ENCODE results near the gene NFKBIA.
A peak's percentile ranks its signal among the peaks of the same experiment; 100 is the strongest.
"Not testable (repeated sequence)": the region's sequence is repeated elsewhere in the genome, so short reads cannot be mapped to it uniquely, and the experiment has no call there.

Gene NFKBIA

DNA sequence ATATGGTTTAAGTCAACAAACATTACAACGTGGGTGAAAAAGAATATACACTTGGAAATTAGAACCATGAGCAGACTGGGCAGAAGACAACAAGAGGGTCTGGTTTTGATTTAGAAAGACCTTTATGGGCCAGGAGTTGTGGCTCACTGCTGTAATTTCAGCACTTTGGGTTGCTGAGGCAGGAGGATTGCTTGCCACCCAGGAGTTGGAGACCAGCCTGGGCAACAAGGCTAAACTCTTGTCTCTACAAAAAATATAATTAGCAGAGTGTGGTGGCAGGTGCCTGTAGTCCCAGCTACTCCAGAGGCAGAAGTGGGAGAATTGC is 2.7 kb upstream of the NFKBIA start:
- DNase-seq, result no peak

DNA sequence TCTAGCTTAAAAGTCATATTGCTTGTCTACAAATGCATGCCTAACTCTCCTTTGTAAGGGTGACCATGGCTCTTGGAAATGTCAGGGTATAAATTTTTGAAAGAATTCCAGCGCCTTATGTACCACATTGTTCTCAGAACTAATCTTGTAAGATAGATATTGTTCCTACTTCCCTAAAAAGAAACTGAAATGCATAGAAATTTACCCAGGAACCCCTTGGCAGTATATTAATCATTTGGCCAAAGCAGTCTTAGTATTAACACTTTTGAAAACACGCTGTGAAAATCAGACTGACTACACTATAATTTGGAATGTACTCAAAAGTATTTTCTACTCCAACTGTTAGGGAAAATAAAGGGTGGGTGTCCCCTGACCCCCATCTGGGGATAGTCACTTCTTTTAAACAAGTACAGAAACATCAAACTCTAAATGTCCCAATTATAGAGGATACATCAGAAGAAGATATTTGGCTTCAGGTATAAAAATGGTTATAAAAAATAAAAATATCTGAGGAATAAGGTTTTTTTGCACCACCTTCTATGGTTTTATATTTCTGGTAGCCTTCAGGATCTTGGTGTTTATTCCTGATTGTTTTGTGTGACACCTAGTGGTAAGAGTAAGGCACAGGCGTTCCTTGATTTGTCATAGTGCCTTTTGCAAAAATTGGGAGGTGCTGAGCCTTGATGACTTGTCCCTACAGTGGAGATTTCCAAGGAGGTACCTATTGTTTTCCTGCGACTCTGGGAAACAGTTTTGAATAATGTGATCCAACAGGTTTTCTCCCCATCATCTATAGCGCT is 2.2 kb upstream of the NFKBIA start:
- DNase-seq, result peak; percentile 15

DNA sequence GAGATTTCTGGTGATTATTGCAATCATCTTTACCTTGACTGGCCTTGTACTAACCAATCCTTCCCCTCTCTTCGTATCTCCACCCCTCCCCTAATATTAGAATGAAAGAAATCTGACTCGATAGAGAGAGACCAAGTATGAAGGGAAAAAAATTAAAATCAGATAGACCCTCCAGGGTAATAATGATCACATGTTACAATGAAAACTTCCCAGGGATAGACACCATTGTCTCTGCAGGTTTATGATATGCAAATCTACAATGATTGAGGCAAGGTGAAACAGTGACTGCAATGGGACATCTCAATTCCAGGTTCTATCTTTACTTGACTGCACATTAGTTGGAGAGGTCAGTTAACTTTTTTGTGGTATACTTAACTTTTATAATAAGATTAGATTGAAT is 1.5 kb upstream of the NFKBIA start:
- DNase-seq, result no peak

DNA sequence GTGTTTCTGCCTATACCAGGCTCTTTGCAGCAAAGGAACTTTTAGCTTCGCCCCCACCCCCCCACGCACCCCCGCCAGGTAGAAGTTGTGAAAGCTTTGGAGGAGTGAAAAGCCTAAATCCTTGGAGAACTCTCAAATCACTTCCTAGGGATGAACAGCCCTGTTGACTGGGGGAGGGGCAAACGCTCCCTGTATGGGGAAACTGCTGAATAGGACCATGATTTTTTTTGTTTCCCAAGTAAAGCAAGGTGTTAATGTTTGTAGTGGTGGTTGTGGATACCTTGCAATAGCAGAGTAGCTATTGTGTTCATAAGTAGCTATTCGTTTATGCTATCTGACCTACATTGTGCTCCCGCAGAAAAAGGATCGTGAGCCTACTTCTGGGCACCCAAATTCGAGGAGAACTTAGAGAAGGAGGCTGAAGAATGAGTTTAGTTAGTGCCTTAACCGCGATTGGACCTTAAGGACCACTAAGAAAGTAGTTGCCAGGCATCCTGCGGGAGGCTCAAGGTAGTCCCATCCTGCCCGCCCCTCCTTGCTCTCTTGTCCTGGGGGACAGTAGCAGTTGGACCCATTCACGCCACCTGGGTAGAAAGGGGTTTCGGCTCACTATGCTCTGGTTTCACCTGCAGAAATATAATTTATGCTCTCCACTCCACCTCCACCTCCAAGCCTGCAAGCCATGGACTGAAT is 901 bp upstream of the NFKBIA start:
- no peak for DNase-seq

DNA sequence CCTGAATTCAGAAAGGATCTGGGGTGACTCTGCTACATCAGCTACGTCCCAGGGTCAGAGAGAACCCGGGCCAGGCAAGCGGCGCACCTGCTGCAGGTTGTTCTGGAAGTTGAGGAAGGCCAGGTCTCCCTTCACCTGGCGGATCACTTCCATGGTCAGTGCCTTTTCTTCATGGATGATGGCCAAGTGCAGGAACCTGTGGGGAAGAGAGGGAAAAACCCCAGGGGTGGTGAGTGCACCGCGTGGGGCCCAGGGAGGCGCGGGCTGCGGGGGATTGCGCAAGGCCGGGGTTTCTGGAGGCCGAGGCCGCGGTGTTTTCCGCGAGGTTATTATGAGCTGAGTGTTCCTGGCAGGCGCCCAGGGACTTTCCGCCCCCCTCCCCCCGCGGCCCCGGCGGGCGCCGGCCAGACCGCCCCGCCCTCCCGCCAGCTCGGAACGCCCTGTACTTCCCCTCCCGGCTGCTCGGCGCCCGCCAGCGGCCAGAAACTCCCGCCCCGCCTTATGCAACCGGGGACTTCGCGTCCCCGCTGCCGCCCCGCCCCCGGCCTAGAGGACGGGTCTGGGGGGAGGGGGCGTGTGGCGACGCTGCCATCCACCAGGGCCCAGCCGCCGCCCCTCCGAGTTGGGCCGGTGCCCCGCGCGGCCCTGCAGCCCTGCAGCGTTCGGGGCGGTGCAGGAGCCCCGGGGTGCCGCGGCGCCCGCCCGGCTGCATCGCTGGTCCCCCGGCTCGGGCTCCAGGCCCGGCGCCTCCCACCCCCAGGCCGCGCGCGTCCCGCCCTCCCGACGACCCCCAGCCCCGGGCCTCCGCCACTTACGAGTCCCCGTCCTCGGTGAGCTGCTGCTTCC is 723 bp downstream of the NFKBIA start:
- DNase-seq, result peak; percentile 96

GRCh38 chr14:35403114-35403602 is 1.4 kb downstream of the NFKBIA start:
- DNase-seq, result peak; percentile 68

- peak; percentile 56 for DNase-seq
Measured at GRCh38 chr14:35402323-35403113, 2.0 kb downstream of the NFKBIA start.

DNA sequence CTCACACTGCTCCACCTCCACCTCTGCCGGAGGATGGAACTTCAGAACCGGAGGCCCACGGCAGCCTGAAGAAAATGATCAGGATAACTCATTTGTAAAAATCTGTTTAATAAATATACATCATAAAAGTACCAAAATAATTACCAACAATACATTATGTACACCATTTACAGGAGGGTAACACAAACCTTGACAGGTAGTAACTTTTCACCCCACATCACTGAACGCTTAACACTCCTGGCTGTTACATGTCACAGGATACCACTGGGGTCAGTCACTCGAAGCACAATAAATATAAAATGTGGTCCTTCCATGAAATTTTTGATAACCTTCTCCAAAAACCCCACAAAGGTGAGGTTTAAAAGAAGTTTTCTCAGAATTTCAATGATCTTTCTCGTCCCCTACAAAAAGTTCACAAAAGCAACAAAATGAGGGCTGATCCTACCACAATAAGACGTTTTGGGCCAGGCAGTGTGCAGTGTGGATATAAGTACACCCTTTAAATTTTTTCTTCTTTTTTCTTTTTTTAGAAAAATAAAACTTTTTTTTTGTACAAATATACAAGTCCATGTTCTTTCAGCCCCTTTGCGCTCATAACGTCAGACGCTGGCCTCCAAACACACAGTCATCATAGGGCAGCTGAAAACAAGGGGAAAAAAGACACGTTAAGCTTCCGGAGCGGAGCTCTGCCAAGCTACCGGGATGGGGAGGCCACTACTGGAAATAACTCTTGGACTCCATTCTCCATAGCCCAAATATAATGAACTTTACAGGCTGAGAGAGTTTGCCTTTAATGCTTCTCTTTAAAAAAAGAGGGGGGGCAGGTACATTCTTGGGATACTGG is 2.9 kb downstream of the NFKBIA start:
- DNase-seq, result peak; percentile 19

DNA sequence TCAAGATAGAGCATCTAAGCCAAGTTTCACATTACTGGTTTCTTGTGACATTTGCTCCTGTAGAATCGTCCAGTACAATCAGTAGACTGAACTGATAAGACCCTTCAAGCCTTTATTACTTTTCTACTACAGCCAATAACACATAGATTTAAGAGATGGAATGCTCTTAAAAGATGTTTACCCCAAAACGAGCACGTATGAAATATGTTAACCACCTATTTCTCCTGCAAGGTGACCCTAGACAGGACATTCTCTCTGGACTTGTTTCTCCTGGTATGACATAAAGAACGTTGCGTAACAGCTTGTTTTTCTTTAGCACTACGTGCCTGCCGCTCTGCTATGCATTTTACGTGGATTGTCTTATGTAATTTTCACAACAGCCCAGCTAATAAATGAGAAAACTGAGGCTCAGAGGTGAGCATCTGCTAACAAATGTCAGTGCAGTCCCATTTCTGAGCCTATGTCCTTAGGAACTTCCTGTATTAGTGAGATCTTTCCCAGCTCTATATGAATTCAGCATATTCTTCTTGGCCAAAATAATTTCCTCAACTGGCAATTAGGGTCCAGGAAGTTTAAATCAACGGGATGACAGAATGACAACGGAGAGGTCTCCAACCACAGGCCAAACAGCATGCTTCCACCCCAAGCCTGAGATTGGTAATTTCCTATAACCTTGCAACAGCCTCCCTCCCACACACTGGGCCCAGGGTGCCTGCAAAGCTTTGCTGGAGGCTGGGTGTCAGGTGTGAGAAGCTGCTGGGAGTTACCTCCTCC is 3.7 kb downstream of the NFKBIA start:
- DNase-seq, result peak; percentile 71

DNA sequence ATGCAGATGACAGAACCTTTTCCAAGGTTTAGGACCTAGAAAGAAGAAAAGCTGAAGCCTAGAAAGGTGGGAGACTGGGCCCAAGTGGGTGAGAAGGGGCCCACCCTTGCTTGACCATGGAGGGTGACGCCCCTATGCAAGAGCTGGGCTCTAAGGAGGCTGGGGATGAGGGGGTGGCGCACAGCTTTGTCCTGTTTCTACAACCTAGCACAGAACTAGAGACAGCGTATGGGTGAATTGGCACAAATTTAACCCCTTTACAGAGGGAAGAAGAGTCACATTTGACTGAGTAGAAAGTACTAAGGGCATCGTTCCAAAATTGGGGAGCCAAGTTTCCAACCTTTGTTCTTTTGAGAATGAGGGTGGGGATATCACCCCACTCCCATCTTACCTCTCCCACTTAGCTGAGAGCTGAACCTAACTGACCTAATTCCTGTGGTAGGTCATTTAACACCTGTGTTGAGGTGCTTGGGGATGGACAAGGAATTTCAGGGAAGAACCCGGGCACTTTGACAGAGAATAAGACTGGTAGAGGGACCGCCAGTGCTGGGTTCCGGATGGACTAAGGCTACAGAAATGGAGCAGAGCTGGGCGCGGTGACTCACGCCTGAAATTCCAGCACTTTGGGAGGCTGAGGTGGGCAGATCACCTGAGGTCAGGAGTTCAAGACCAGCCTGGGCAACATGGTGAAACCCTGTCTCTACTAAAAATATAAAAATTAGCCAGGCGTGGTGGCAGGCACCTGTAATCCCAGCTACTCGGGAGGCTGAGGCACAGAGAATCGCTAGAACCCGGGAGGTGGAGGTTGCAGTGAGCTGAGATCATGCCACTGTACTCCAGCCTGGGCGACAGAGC is 5.2 kb downstream of the NFKBIA start:
- DNase-seq, result peak; percentile 44

GRCh38 chr14:35398071-35398584 is 6.4 kb downstream of the NFKBIA start:
- no peak for DNase-seq

DNA sequence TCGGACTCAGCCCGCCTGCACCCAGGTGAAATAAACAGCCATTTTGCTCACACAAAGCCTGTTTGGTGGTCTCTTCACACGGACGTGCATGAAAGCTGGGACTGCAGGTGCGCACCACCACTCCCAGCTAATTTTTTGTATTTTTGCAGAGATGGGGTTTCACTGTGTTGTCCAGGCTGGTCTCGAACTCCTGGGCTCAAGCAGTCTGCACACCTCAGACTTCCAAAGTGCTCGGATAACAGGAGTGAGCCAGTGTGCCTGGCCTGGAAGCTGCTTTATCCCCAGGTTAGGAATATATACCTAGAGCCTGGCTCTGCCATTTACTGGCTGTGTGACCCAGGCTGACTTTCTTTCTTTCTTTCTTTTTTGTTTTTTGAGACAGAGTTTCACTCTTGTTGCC is 7.9 kb downstream of the NFKBIA start:
- not testable (repeated sequence) for DNase-seq

GRCh38 chr14:35395283-35395682 is 9.3 kb downstream of the NFKBIA start:
- no peak for DNase-seq

DNA sequence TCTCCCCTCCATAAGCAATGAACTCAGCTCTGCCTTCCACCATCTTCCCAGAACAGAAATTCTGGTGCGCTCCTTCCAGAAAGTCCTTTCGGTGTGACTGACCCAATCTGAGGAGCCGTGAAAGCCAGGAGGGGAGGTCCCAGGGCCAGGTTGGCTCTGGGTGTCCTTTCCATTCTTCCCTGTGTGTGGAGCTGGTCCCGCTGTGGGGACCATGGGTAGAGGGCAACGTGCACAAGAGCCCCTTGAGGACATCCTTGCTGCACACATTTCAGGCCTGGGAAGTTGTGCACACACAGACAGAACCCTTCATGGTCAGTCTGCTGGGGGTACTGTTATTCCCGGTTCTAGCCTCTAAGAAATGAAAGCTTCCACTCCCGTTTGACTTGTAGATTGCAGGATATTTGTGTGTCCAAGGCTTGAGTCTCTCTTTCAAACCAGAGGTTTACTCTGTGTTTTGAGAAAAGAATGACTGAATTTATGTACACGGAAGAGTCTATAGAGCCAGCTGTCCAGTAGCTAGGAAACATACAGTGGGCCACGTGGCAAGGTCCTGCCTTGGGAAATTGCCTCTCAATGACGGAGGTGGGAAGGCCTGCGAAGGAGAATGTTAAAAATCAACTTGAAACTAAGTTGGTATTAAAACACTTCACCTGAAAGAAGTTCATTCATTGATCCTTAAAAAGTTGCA is 10.1 kb downstream of the NFKBIA start:
- DNase-seq, result no peak

DNA sequence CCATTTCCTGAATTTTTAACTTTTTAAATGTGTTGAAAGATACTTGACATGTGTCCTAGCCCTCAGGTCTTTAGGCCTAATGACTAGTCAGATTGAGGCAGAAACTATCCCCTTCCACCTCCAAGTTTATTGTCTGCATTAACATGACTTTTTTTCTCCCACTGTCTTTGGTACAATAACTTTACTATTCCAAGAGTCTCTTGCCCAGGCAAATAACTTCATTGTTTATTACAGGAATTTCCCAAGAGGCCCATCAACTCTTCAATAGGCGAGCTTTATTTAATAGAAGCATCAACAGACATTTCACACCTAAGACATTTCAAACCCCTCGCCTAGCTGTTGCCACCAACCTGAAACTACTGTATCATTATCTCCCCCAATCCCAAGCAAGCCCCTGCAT is 10.7 kb downstream of the NFKBIA start:
- DNase-seq, result no peak

- DNase-seq, result no peak
Measured at GRCh38 chr14:35392103-35392502, 12.4 kb downstream of the NFKBIA start.

- no peak for DNase-seq
Measured at GRCh38 chr14:35391388-35391710, 13.2 kb downstream of the NFKBIA start.

DNA sequence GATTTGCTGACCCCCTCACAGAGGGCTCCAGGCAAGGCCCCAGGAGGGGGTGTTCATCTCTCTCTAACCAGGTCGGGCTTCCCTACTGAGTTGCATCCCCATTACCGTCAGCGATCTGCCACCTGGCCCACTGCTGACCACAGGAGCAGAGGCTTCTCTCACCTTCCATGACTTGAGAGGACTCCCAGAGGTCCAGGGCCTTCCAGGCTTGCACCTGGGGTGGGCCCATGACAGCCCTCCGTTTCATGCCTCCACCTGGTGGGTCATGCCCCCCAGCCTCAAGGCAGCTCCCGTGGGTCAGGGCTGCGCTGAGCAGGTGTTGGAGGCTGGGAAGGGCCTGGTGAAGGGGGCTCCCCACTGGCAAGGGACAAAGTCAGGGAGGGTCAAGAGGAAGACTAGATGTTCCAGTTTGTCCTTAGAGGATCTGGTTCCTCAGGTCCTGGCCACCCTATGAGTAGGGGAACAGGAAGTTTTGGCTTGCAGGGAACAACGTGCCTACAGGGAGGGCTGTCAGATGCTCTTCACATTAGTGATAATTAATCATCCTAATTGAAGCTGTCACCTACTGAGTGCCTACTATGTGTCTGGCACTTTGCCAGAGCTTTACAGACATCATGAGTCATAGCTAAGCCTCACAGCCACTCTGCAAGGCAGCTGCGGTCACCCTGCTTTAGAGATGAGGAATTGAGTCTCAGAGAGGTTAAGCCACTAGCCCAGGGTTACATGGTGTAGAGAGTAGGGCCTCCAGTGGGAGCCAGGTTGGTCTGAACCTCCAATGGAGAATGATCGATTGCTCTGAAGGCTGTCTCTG is 13.8 kb downstream of the NFKBIA start:
- no peak for DNase-seq
